ENCODE data around the gene DACH1. TPM values are rescaled to one million over a fixed set of nuclear protein-coding genes. Genes with fewer than 3 reads are reported as not detected.

Gene DACH1
- total RNA-seq, 1 experiment from 2014 or later: not detected

DNA sequence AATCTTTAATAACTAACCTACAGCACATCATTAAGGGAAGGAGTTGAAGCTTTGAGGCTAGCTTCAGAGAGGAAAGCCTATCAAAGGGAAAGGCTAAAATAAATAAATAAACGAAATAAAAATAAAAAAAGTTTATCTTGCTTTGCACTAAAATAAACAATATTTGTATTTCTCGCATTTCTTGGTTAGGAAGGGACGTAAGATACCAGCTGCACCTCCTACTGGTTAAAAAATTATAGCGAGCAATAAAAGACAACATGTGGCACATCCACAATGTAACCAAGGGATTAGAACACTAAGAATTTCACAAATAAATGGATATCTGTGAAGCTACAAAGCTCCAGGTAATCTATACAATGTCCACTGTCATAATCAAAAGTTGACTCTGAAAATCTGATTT lies 194.5 kb downstream of the DACH1 start:
- H3K4me3 ChIP-seq (ENCODE audit: low read length): no peak overlapping the region
- H3F3A ChIP-seq (ENCODE audit: low read length, unreplicated experiment): no peaks in the 10 kb centered on the region
- CTCF ChIA-PET: interaction anchor here (0.7 kb wide), 1 partner anchor 589 kb away, joined by 3 read pairs; no protein-coding TSS in a partner anchor
- no peak overlapping the region for H3K9ac ChIP-seq (ENCODE audit: low read length)
- no peaks in the 10 kb centered on the region for H3K9me3 ChIP-seq (ENCODE audit: low read length)
- peak; percentile 3 for DNase-seq
- no peaks in the 10 kb centered on the region for H3K79me2 ChIP-seq (ENCODE audit: low read length)
- no peak overlapping the region for H3K27ac ChIP-seq (ENCODE audit: low read length)
- H2AFZ ChIP-seq (ENCODE audit: low read length): no peak overlapping the region
- POLR2A ChIA-PET (ENCODE audit: unreplicated experiment): no interaction called here
- no peaks in the 10 kb centered on the region for H3K36me3 ChIP-seq (ENCODE audit: low read depth, low read length)
- intact Hi-C loops (cut with micrococcal nuclease): no loop called here
- no peaks in the 10 kb centered on the region for H3K4me1 ChIP-seq (ENCODE audit: insufficient read depth, low read length)
- TF ChIP-seq CTCF (conservative IDR thresholded peaks at IDR 0.05; ENCODE audit: low read depth, low read length) (peak; percentile 41; the same call in 1 of the 2 replicates), EZH2 (IDR thresholded peaks at IDR 0.05; ENCODE audit: low read length, unreplicated experiment) (no peak), EZH2phosphoT487 (IDR thresholded peaks at IDR 0.05; ENCODE audit: borderline replicate concordance, low read length) (no peak)
- BruUV-seq (replicated peaks): no TSS peak
- H3K27me3 ChIP-seq (ENCODE audit: low read length): no peaks in the 10 kb centered on the region
- no peak for ATAC-seq
- no peaks in the 10 kb centered on the region for H3K9me2 ChIP-seq (replicated peaks; ENCODE audit: low read length)
- no peaks in the 10 kb centered on the region for H4K20me1 ChIP-seq (ENCODE audit: low read length)
- no peak overlapping the region for H3K4me2 ChIP-seq (ENCODE audit: low read length)

GRCh38 chr13:71663431-71663830 lies 203.6 kb downstream of the DACH1 start:
- peak; percentile 27; the same call in 1 of the 2 replicates for ATAC-seq
- intact Hi-C loops (cut with micrococcal nuclease): loop anchor here (10.0 kb wide), 1 partner anchor 201 kb away; the partner anchor contains the start of gene DACH1
- no peaks in the 10 kb centered on the region for H4K20me1 ChIP-seq (ENCODE audit: low read length)
- H3K4me3 ChIP-seq (ENCODE audit: low read length): no peak overlapping the region
- H3K9me3 ChIP-seq (ENCODE audit: low read length): no peaks in the 10 kb centered on the region
- peaks cover 7% of the 10 kb centered on the region for H3K4me1 ChIP-seq (ENCODE audit: insufficient read depth, low read length)
- ChIA-PET POLR2A (ENCODE audit: unreplicated experiment) (interaction anchor here (0.6 kb wide), 1 partner anchor 203 kb away, joined by 3 read pairs; no protein-coding TSS in a partner anchor), CTCF (no interaction called here)
- BruUV-seq (replicated peaks): no TSS peak
- DNase-seq: peak; percentile 3
- no peaks in the 10 kb centered on the region for H3K9me2 ChIP-seq (replicated peaks; ENCODE audit: low read length)
- no peak overlapping the region for H2AFZ ChIP-seq (ENCODE audit: low read length)
- H3K27ac ChIP-seq (ENCODE audit: low read length): no peak overlapping the region
- no peak overlapping the region for H3K9ac ChIP-seq (ENCODE audit: low read length)
- H3F3A ChIP-seq (ENCODE audit: low read length, unreplicated experiment): no peaks in the 10 kb centered on the region
- H3K79me2 ChIP-seq (ENCODE audit: low read length): no peaks in the 10 kb centered on the region
- H3K27me3 ChIP-seq (ENCODE audit: low read length): no peaks in the 10 kb centered on the region
- H3K4me2 ChIP-seq (ENCODE audit: low read length): no peak overlapping the region
- no peak for TF ChIP-seq EZH2phosphoT487 (IDR thresholded peaks at IDR 0.05; ENCODE audit: borderline replicate concordance, low read length)
- TF ChIP-seq EZH2 (IDR thresholded peaks at IDR 0.05; ENCODE audit: low read length, unreplicated experiment): no peak
- TF ChIP-seq CTCF (conservative IDR thresholded peaks at IDR 0.05; ENCODE audit: low read depth, low read length): no peak
- no peaks in the 10 kb centered on the region for H3K36me3 ChIP-seq (ENCODE audit: low read depth, low read length)

GRCh38 chr13:71661921-71662320 lies 205.1 kb downstream of the DACH1 start:
- no peaks in the 10 kb centered on the region for H3K36me3 ChIP-seq (ENCODE audit: low read depth, low read length)
- intact Hi-C loops (cut with micrococcal nuclease): loop anchor here (10.0 kb wide), 1 partner anchor 203 kb away; the partner anchor contains the start of gene DACH1

More at GRCh38 chr13:71661921-71662320, 205.1 kb downstream of the DACH1 start:
- peak; percentile 89 for ATAC-seq
- no TSS peak for BruUV-seq (replicated peaks)
- Histone ChIP-seq H2AFZ (ENCODE audit: low read length) (no peak overlapping the region), H3K27ac (ENCODE audit: low read length) (no peak overlapping the region), H3K79me2 (ENCODE audit: low read length) (no peaks in the 10 kb centered on the region), H3K9me2 (replicated peaks; ENCODE audit: low read length) (no peaks in the 10 kb centered on the region), H3K4me1 (ENCODE audit: insufficient read depth, low read length) (peaks cover 7% of the 10 kb centered on the region), H3K4me3 (ENCODE audit: low read length) (no peak overlapping the region), H3K9ac (ENCODE audit: low read length) (no peak overlapping the region), H4K20me1 (ENCODE audit: low read length) (no peaks in the 10 kb centered on the region), H3K27me3 (ENCODE audit: low read length) (no peaks in the 10 kb centered on the region), H3K9me3 (ENCODE audit: low read length) (no peaks in the 10 kb centered on the region), H3F3A (ENCODE audit: low read length, unreplicated experiment) (no peaks in the 10 kb centered on the region), H3K4me2 (ENCODE audit: low read length) (peak overlapping the region; percentile 41; the same call in 1 of the 2 replicates)
- peak; percentile 52 for DNase-seq
- CTCF ChIA-PET: no interaction called here
- TF ChIP-seq CTCF (conservative IDR thresholded peaks at IDR 0.05; ENCODE audit: low read depth, low read length): no peak
- POLR2A ChIA-PET (ENCODE audit: unreplicated experiment): no interaction called here

Data from PC-3 (cell line).